BJ (cell line): ENCODE data around the gene JAKMIP1. TPM values are rescaled to one million over a fixed set of nuclear protein-coding genes. Genes with fewer than 3 reads are reported as not detected.

Experiments used
- CTCF ChIA-PET: fragments of 350-600 bp; formaldehyde crosslinking; extraction: SDS; loops from one replicate; lab custom pipeline; 2021; ENCODE audit warnings: antibody characterized with exemption, inconsistent platforms; lab: Yijun Ruan, JAX
- POLR2A ChIA-PET: fragments of 300-600 bp; sonication (Branson Sonifier 250); formaldehyde crosslinking; extraction: SDS; loops from one replicate; lab custom pipeline; 2021; ENCODE audit warnings: antibody characterized with exemption; lab: Charles Lee
- DNase-seq: peaks from one replicate; pipeline ENCODE4 v3.0.0-alpha.2; 2011; ENCODE audit warnings: low read depth
- H3K27me3 ChIP-seq: 2 replicates; pipeline ENCODE4 v1.6.0; 2011; ENCODE audit warnings: low read length; ENCODE audit not compliant: control insufficient read depth, insufficient read depth
- H3K36me3 ChIP-seq: 2 replicates; pipeline ENCODE4 v1.5.1; 2011; ENCODE audit warnings: low read length; ENCODE audit not compliant: control insufficient read depth, insufficient read depth
- H3K4me3 ChIP-seq: 2 replicates; pipeline ENCODE4 v1.5.1; 2011; ENCODE audit warnings: low read depth, mild to moderate bottlenecking, control low read depth, low read length
- CTCF ChIP-seq: IDR thresholded peaks from 2 replicates; pipeline ENCODE4 v1.5.1; 2011; ENCODE audit warnings: low read depth, mild to moderate bottlenecking, control low read depth, inconsistent platforms, low read length, moderate library complexity; ENCODE audit not compliant: insufficient read depth
- polyA plus RNA-seq: library from polyadenylated mRNA; depleted of rRNA; stranded (reverse); fragments of >200 nt; gene quantifications from 2 replicates; pipeline ENCODE4 v1.2.3, GENCODE V29; 2011

JAKMIP1 gene
- polyA plus RNA-seq, 1 experiment, result not detected

GRCh38 chr4:6229671-6230501 lies 29.5 kb upstream of the JAKMIP1 start:
- TF ChIP-seq CTCF, result no peak
- no peak overlapping the region for H3K4me3 ChIP-seq
- ChIA-PET POLR2A (no interaction called here), CTCF (interaction anchor here (1.0 kb wide), 1 partner anchor 13 kb away, joined by 3 read pairs; no protein-coding TSS in a partner anchor)
- DNase-seq, result no peak
- no peaks in the 10 kb centered on the region for H3K36me3 ChIP-seq
- H3K27me3 ChIP-seq, result no peaks in the 10 kb centered on the region

- Histone ChIP-seq H3K4me3 (no peak overlapping the region), H3K27me3 (no peaks in the 10 kb centered on the region), H3K36me3 (no peaks in the 10 kb centered on the region)
- no peak for DNase-seq
- CTCF ChIA-PET, result interaction anchor here (1.0 kb wide), 1 partner anchor 14 kb away, joined by 3 read pairs; no protein-coding TSS in a partner anchor
- POLR2A ChIA-PET, result no interaction called here
- no peak for TF ChIP-seq CTCF
Observed at GRCh38 chr4:6229095-6229494, 28.7 kb upstream of the JAKMIP1 start.

- Histone ChIP-seq H3K4me3 (no peak overlapping the region), H3K36me3 (no peaks in the 10 kb centered on the region), H3K27me3 (no peaks in the 10 kb centered on the region)
- no peak for DNase-seq
- POLR2A ChIA-PET, result no interaction called here
- CTCF ChIA-PET, result no interaction called here
- no peak for TF ChIP-seq CTCF
Observed at GRCh38 chr4:6228158-6229067, 28.1 kb upstream of the JAKMIP1 start.

GRCh38 chr4:6227412-6228157 lies 27.2 kb upstream of the JAKMIP1 start:
- POLR2A ChIA-PET, result no interaction called here
- DNase-seq, result no peak
- CTCF ChIA-PET, result no interaction called here
- Histone ChIP-seq H3K4me3 (no peak overlapping the region), H3K27me3 (no peaks in the 10 kb centered on the region), H3K36me3 (no peaks in the 10 kb centered on the region)
- TF ChIP-seq CTCF, result no peak
